Neuron (in vitro differentiated cells): ENCODE results near the gene IBA57.
A peak's percentile ranks its signal among the peaks of the same experiment; 100 is the strongest.

ENCODE experiments used
- H2AFZ ChIP-seq: one replicate; pipeline ENCODE4 v1.6.1; 2013; ENCODE audit warnings: low read depth, mild to moderate bottlenecking, inconsistent platforms, low read length, moderate library complexity
- H3K27me3 ChIP-seq: one replicate; pipeline ENCODE4 v1.6.1; 2013; ENCODE audit warnings: low read length; ENCODE audit not compliant: insufficient read depth
- H3K36me3 ChIP-seq: one replicate; pipeline ENCODE4 v1.6.1; 2013; ENCODE audit warnings: low read length; ENCODE audit not compliant: insufficient read depth
- H3K4me1 ChIP-seq: one replicate; pipeline ENCODE4 v1.6.1; 2013; ENCODE audit warnings: low read length; ENCODE audit not compliant: insufficient read depth
- H3K4me3 ChIP-seq: 2 replicates; pipeline ENCODE4 v1.5.1; 2013; ENCODE audit warnings: mild to moderate bottlenecking, low read length, moderate library complexity
- H3K9me3 ChIP-seq: one replicate; pipeline ENCODE4 v1.6.1; 2013; ENCODE audit warnings: low read length

Gene IBA57

DNA sequence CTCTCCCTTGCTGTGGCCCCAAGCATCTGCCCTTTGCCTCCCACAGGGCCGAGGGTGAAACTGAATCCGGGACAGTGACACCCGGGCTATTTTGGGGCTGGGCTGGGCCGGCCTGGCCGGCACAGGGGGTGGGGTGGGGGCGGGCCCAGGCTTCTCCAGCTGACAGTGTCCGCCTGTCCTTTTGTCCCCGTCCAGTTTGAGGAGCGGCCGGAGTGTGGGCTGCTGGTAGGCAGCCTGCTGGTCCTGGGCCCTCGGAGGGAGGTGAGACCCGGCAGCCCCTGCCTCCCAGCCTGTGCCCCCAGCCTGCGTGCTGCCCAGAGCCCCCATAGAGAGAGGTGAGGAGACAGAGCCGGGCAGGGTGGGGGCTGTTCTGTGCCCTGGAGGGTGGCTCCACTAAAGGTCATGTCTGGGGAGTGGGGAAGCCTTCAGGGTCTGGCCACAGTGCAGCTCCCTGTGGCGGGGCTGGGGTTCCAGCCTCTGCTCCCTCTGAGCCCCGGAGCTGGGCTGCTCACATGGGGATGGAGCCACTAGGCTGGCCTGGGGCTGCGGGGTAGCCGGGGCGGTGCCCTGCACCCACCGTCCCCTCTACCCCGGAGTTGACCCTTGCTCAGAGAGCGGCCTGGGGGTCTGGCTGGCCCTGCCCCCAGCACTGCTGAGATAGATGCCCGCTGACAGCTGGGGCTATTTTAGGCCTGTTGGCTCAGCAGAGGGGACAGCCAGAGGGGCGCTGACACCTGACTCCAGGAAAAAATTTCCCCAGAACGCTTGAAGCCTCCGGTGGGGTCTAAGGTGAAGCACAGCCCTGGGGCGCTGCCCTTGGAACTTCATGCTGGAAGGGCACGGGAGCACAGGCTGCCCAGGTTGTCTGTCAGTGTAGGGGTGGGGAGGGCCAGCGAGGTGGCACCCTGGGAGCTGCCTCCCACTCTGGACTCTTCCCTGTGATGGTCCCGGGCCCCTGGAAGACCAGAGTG, 42.5 kb downstream of the IBA57 start, which contains the start of gene OBSCN:
TSS of gene OBSCN (plus strand) at position 194 of the 971 bp plus-strand sequence. CDS start 3,740 bp downstream, outside the sequence.
- Histone ChIP-seq H3K27me3 (no peaks in the 10 kb centered on the region), H3K9me3 (no peaks in the 10 kb centered on the region), H3K4me1 (peaks cover 19% of the 10 kb centered on the region), H3K4me3 (no peak within 1 kb of the TSS), H3K36me3 (no peaks in the 10 kb centered on the region), H2AFZ (no peak within 1 kb of the TSS)

DNA sequence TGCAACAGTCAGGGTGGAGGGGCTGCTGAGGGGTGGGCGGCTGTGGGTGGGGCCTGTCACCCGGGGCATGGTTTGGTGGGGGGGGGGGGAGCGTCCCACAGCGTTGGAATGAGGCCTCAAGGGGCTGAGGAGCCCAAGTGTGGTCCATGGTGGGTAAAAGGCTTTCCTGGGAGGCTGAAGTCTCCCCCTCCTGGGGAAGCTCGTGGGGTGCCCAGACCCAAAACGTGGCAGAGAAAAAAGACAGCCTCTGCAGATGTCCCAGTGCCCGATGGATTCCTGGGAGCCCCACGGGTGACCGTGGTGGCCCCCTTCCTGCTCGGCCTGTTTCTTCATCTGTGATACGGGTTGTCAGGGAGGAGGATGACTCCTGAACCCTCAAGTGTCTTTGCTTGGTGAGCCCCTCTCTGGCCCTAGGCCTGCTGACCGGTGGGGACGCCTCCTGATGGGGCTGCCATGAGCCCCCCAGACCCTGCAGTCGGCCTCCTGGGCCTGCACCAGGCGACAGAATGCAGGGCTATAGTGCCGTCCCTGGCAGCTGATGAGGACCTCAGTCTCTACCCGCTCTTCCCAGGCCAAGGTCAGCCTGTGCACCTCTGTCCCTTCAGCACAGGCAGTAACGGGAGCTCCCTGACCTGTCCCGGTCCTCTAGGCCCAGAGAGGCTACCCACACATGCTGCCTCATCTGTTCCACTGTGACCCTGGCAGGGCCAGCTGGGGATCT, 43.4 kb downstream of the IBA57 start:
- no peaks in the 10 kb centered on the region for H3K9me3 ChIP-seq

DNA sequence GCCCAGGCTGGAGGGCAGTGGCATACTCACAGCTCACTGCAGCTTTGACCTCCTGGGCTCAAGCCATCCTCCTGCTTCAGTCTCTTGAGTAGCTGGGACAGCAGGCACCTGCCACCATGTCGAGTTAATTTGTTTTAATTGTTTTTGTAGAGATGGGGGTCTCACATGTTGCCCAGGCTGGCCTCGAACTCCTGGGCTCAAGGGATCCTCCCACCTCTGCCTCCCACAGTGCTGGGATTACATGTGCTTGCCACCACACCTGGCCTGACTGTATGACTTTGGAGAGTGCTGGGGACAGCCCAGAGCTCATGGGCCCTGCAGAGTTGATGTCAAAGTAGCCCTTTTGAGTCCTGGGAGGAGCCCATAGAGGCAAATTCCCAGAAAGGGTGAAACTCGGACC, 44.1 kb downstream of the IBA57 start:
- H3K36me3 ChIP-seq = no peaks in the 10 kb centered on the region
- H3K9me3 ChIP-seq = no peaks in the 10 kb centered on the region
- no peaks in the 10 kb centered on the region for H3K27me3 ChIP-seq
- H3K4me1 ChIP-seq = peaks cover 19% of the 10 kb centered on the region
- H2AFZ ChIP-seq = no peak overlapping the region
- H3K4me3 ChIP-seq = no peak overlapping the region

More for the DNA sequence above, 43.4 kb downstream of the IBA57 start:
- H3K27me3 ChIP-seq = no peaks in the 10 kb centered on the region
- no peaks in the 10 kb centered on the region for H3K36me3 ChIP-seq
- H3K4me3 ChIP-seq = no peak overlapping the region
- H2AFZ ChIP-seq = no peak overlapping the region
- H3K4me1 ChIP-seq = peaks cover 19% of the 10 kb centered on the region

DNA sequence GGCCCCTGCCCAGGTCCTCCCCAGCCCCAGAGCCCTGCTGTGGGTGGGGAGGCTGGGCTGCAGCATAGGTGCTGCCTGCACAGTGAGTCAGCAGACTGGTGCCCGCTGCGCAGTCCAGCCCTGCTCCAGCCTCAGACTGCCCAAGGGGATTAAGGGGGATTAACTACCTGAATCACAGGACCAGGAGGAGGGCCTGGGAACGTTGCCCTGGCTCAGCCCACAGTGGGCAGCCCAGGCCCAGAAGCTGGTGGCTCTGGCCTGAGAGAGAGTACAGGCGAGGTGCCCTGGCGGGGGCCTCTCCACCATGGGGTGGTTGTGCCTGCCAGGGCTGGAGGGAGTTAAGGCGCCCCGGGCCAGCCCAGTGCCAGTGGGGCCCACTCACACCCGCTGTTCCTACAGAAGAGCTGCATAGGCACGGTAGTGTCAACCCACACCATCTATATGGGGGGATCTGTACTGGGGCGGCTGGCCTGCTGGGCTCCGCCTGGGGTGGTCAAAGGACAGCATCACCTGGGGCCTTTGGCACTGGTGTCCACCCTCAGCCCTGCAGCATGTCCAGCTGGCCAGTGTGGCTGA, 44.6 kb downstream of the IBA57 start:
- Histone ChIP-seq H3K9me3 (no peaks in the 10 kb centered on the region), H3K36me3 (no peaks in the 10 kb centered on the region), H2AFZ (no peak overlapping the region), H3K4me1 (peaks cover 19% of the 10 kb centered on the region), H3K27me3 (no peaks in the 10 kb centered on the region), H3K4me3 (no peak overlapping the region)

DNA sequence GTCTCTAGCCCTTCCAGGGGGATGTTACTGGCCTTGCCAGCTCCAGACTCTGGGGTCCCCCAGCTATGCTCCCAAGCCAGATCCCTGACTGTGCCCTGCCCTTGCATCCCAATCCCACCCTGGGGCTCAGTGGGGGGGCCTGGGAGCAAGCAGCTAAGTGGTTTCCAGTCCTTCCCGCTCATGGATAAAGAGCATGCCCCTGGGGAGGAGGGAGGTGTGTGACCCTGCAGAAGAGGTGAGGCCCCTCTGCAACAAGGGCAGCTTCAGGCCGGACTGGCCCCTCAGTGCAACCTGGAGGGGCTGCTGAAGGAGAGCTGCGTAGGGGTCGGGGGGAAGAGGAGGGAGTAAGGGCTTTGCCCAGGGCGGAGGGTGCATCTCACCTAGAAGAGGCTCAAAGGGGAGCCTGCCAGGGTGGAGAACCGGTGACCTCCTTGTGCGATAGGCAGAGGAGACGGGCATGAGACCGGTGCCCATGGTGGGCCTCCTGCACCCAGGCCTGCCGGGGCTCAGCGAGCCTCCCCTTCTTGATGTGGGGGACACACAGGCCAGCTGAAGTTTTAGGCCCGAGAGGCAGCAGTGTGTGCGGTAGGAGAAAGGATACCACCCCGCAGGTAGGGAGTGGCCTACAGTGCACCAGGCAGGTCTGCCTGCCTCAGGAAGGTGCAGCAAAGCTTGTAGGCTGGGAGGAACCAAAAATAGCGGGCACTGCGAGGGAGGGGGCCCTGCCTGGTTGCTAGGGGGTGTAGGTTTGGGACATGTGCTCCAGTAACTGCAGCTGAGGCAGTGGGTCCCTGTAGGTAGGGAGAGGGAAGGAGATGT, 45.3 kb downstream of the IBA57 start:
- peaks cover 13% of the 10 kb centered on the region for H3K4me1 ChIP-seq
- no peak overlapping the region for H2AFZ ChIP-seq
- H3K27me3 ChIP-seq = no peaks in the 10 kb centered on the region
- no peaks in the 10 kb centered on the region for H3K9me3 ChIP-seq
- no peak overlapping the region for H3K4me3 ChIP-seq
- no peaks in the 10 kb centered on the region for H3K36me3 ChIP-seq

DNA sequence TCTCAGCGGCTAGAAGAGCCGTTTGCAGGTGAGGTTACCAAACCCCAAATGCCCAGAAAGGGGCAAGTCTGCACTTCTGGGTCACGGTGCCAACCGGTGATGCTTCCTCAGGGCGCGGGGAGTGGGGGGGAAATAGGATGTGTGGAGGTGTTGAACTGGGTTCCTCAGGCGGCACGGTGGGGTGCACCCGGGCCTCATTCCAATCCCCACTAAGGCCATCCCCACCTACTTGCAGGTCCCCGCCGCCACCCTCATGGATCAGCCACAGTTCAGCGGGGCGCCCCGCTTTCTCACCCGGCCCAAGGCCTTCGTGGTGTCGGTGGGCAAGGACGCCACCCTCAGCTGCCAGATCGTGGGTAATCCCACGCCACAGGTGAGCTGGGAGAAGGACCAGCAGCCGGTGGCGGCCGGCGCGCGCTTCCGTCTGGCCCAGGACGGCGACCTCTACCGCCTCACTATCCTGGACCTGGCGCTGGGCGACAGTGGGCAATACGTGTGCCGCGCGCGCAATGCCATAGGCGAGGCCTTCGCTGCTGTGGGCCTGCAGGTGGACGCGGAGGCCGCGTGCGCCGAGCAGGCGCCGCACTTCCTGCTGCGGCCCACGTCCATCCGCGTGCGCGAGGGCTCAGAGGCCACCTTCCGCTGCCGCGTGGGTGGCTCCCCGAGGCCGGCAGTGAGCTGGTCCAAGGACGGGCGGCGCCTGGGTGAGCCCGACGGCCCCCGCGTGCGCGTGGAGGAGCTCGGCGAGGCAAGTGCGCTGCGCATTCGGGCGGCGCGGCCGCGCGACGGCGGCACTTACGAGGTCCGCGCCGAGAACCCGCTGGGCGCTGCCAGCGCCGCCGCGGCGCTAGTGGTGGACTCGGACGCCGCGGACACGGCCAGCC, 46.2 kb downstream of the IBA57 start:
- H2AFZ ChIP-seq = no peak overlapping the region
- H3K27me3 ChIP-seq = no peaks in the 10 kb centered on the region
- H3K9me3 ChIP-seq = no peaks in the 10 kb centered on the region
- no peak overlapping the region for H3K4me3 ChIP-seq
- H3K36me3 ChIP-seq = no peaks in the 10 kb centered on the region
- H3K4me1 ChIP-seq = peaks cover 8% of the 10 kb centered on the region

DNA sequence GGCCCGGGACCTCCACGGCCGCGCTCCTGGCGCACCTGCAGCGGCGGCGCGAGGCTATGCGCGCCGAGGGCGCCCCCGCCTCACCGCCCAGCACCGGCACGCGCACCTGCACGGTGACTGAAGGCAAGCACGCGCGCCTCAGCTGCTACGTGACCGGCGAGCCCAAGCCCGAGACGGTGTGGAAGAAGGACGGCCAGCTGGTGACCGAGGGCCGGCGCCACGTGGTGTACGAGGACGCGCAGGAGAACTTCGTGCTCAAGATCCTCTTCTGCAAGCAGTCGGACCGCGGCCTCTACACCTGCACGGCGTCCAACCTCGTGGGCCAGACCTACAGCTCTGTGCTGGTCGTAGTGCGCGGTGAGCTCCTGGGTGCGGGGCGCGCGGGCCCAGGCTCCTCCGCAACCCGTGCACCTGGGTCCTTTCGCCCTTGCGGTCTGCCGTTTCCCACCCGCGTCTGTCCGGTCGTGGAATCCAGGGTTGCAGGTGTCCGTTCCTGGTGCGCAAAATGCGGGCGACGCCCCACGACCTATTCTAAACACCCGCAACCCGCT, 46.9 kb downstream of the IBA57 start:
- no peaks in the 10 kb centered on the region for H3K27me3 ChIP-seq
- no peak overlapping the region for H2AFZ ChIP-seq
- H3K9me3 ChIP-seq = no peaks in the 10 kb centered on the region
- no peaks in the 10 kb centered on the region for H3K36me3 ChIP-seq
- peaks cover 8% of the 10 kb centered on the region for H3K4me1 ChIP-seq
- H3K4me3 ChIP-seq = no peak overlapping the region

DNA sequence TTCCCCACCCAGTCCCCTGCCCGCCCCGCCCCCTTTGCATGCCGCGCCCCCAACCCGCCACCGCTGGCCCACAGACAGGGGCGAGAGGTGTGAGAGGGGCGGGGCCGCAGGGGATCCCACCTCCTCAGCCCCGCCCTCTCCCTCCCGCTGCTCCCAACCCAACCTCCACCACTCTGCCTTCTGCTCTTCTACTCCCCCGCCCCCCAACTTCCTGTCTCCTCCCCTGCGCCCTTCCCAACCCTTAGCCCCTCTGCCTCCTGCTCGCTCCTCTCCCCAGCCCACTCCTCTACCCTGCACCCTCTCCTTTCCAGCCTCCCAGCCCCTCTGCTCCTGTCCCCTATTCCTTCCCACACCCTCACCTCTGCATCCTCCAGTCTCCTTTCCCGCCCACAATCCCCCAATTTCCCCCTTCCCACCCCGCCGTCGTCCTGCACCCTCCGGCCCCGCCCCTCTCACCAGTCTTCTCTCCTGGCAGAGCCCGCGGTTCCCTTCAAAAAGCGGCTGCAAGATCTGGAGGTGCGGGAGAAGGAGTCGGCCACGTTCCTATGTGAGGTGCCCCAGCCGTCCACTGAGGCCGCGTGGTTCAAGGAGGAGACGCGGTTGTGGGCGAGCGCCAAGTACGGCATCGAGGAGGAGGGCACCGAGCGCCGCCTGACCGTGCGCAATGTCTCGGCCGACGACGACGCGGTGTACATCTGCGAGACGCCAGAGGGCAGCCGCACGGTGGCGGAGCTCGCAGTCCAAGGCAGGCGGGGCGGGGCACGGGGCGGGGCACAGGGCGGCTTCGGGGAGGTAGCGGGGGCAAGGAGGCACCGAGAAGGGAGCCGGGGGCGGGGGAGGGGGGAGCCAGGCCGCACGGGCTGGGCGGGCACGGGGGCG, 47.6 kb downstream of the IBA57 start:
- Histone ChIP-seq H3K27me3 (no peaks in the 10 kb centered on the region), H3K9me3 (no peaks in the 10 kb centered on the region), H3K4me1 (peaks cover 4% of the 10 kb centered on the region), H2AFZ (no peak overlapping the region), H3K36me3 (no peaks in the 10 kb centered on the region), H3K4me3 (peak overlapping the region; percentile 47)

DNA sequence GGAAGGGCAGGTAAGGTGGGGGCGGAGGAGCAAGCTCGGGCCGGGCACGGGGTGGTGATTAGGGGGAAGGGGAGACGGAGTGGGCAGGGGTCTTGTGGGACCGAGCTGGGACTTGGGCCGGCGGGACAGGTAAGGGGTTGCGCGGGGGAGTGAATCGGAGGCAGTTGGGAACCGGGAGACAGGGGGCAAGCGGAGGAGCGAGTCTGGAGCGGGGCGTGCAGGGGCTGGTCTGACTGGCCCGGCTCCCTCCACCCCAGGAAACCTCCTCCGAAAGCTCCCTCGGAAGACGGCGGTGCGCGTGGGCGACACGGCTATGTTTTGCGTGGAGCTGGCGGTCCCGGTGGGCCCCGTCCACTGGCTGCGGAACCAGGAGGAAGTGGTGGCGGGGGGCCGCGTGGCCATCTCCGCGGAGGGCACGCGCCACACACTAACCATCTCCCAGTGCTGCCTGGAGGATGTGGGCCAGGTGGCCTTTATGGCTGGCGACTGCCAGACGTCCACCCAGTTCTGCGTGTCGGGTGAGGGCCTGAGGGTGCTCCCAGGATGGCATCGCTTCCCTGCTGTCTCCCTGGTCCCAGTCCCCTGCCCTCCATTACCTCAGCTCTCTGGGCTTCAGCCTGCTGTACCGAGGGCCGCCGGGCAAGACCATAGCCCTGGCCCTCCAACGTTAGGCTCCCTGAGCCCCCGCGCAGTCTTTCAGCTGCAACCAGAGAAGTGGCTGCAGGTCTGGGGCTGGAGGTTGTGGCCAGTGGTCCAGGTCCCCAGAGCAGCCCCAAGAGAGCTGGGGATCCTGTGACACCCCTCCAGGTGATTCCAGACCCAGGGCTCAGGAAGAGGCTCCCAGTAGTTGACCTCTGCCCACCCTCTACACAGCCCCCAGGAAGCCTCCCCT, 48.6 kb downstream of the IBA57 start:
- Histone ChIP-seq H3K4me1 (no peaks in the 10 kb centered on the region), H3K27me3 (no peaks in the 10 kb centered on the region), H3K9me3 (no peaks in the 10 kb centered on the region), H2AFZ (no peak overlapping the region), H3K36me3 (no peaks in the 10 kb centered on the region), H3K4me3 (no peak overlapping the region)

DNA sequence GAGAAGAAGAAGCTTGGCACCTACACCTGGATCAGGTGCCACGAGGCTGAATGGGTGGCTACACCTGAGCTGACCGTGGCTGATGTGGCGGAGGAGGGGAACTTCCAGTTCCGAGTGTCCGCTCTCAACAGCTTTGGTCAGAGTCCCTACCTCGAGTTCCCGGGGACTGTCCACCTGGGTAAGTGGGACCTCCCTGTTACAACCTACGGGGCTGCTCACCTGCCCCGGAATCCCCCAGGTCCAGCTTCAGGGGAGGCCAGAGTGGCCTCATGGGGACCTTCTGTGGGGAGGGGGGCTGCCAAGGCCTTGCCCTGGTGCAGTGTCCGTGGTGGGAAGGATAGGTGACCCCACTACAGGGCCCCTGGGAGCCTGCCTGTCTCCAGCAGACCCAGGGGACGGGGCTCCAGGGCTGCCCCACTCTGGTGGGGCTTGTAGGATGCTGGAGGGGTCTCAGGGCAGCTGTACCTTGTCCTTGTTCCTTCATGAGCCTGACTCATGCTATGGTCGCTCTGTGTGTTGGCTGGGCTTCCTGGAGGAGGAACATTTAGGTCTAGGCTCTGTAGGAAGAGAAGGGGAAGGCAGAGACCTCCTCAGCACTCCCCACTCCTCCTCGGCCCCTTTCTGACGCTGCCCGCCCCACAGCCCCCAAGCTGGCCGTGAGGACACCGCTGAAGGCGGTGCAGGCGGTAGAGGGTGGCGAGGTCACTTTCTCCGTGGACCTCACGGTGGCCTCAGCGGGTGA, 49.5 kb downstream of the IBA57 start:
- H2AFZ ChIP-seq = no peak overlapping the region
- no peaks in the 10 kb centered on the region for H3K27me3 ChIP-seq
- no peak overlapping the region for H3K4me3 ChIP-seq
- no peaks in the 10 kb centered on the region for H3K36me3 ChIP-seq
- H3K4me1 ChIP-seq = no peaks in the 10 kb centered on the region
- H3K9me3 ChIP-seq = no peaks in the 10 kb centered on the region
